SKM-1 treated with dmso at 0.1 percent for 144 hours (cell line): ENCODE measurements around the gene KCNA4.
"Not testable (repeated sequence)": the region's sequence is repeated elsewhere in the genome, so short reads cannot be mapped to it uniquely, and the experiment has no call there.

Source experiments
- DNase-seq: peaks from one replicate; lab custom pipeline; 2025; ENCODE audit not compliant: unreplicated experiment; lab: John Stamatoyannopoulos, UW

KCNA4 gene

DNA sequence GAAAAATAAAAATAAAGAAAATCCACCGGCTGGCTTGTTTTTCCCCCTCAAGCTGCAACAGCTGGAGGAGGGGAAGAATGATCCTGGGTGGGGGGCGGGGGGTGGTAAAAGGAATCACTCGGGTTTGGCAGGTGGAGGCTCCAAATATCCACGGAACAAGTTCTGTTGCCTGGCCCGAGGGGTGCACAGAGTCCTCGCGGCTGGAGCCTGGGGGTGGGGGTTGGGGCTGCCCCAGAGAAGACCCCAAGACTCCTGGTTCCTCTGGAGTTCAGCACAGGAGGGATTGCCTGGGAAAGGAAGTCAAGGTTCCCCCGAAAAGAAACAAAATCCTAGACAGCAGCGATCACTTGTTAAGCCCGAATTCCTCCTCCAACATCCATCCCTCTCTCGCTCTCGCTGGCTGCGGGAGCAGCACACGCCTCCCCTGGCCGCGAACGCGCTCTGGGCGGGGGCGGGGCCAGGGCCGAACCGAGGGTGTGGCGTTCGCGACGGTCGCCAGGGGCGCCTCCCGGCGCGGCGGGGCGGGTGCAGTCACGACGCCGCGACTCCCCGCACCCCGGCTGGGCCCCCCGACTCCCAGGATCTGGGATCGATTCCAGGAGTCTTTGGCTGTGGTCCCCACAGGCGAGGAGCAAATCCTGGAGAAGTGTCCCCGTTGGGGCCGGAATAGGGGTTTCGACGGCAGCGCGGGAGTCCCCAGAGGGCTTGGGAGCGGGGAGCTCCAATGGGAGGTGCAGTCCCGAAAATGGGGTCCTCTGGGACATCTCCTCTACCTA is at the start of gene KCNA4:
Gene KCNA4 (minus strand): TSS at position 443 of the 776 bp plus-strand sequence. CDS start 4,352 bp downstream, outside the sequence.
- no peak for DNase-seq

DNA sequence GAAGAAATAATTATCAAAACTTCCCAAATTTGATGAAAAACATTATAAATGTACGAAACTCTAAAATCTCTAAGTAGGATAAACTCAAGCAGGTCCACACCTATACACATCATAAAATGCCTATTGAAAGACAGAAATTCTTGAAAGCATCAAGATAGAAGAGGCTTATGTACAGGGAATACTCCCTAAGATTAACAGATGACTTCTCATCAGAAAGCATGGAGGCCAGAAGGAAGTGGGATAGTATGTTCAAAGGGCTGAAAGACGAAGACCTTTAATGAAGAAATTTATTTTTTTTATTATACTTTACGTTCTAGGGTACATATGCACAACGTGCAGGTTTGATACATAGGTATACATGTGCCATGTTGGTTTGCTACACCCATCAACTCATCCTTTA is 45.3 kb upstream of the KCNA4 start:
- DNase-seq: no peak

DNA sequence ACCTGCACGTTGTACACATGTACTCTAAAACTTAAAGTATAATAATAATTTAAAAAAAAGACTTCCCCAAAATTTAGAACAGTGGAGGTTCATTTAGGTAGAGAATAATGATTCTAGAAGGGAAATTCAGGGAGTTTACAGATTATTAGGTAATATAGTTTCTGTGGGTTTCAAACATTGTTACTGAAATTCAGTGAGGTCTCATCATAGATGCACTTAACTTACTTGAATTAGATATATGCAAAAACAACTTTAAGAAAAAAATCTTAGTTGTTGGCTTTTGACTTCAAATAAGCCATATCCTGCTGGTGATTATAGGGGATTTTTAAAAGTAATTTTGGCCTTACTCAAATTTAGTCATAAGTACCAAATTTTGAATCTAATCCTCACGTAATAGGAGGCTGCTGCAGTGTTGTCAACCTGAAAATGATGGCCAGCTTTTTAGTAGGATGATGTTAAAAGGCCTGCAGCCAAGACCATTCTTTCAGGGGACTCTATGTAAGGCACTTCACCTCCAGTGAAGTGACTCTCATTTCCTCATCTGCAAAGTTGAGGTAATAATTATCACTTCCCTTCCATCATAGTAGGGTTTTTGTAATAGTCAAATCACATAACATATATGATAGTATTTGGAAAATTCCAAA is 42.5 kb upstream of the KCNA4 start:
- DNase-seq: no peak

DNA sequence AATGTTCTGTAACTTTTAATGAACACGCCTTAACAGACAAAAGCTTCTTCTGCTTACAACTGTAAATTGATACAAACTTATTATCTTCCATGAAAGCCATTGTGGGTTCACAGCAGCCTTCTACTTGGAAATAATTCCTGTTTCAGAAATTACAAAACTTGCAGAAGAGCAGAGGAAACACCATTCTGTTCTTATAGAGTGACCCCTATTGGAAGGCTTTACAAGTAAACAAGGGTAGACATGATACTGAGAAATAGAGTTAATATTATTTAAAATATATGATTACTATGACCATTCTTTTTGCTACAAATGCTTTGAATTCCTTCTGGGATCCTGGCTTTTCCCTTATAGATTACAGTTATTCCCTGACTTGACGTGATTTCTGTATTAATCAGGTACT is 32.4 kb upstream of the KCNA4 start:
- no peak for DNase-seq

DNA sequence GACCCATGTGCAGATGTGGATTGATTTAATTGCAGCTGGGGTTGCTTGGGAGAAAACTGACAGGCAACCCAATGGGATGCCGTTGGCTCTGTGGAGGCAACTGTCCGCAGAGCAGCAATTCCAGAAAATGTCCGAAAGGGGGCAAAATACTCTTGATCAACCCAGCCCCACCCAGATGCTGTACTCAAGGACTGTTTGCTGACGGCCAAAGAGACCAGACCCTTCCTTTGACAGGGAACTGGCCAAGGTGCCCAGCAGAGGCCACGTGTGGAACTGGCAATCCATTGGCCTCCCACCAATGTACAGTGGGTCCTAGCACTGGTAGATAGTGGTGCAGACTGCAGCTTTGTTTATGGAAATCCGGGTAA is 29.7 kb upstream of the KCNA4 start:
- no peak for DNase-seq

DNA sequence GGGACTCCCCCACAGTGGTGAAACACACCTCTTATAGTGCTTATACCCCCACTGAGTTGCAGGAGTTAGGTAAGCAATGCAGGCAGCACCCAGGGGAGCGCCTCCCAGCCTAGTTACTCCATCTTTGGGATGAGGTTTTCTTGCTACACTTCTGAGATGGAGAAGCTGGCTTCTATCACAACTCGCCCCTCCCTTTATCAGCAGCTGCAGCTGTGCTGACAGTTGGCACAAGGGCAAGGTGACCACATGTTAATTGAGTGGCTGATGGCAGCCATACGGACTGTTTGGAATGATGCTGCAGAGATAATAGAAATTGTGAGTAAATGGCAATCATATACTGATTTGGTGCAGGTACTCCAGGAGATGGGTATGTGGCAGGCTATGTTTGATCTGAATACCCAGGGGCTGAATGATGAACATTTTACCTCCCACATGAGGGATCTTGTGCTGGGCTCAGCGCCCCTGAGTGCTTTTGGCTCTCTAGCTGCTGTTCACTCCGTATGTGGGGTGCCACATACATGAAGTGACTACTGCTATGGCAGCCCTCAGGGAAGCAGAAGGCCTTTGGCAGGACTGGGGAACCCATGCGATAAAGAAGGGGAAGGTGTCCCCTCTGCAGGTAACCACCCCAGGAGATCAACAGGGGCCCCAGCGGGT is 29.2 kb upstream of the KCNA4 start:
- DNase-seq: no peak

DNA sequence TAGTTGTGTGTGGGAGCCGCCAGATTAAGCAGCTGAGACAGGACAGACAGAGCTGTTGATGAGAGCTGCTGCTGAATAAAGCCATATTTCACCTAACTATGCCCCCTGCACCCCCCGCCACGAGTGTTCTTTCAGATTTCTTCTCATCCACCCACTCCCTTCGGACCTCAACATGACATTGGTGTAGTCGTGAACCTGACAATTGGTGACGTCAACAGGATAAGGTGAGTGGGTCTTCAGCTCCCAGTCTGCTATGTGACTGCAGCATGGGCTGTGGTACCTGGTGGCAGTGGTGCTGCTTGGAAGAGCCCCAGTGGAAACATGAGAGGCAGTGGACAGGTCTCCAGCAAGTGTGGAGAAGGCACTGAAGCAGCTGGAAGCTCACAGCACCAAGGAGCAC is 28.3 kb upstream of the KCNA4 start:
- no peak for DNase-seq

DNA sequence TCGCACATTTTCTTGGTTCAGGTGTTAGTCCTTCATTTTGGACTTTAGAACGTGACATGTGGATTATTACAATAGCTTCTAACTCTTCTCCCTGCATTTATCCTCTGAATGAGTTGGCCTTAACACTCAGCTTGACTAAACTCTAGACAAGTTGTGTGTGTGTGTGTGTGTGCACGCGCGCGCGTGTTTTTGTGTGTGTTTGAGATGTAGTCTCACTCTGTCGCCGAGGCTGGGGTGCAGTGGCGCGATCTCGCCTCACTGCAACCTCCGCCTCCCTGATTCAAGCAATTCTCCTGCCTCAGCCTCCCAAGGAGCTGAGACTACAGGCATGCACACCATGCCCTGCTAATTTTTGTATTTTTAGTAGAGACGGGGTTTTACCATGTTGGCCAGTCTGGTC is 24.3 kb upstream of the KCNA4 start:
- DNase-seq: no peak

DNA sequence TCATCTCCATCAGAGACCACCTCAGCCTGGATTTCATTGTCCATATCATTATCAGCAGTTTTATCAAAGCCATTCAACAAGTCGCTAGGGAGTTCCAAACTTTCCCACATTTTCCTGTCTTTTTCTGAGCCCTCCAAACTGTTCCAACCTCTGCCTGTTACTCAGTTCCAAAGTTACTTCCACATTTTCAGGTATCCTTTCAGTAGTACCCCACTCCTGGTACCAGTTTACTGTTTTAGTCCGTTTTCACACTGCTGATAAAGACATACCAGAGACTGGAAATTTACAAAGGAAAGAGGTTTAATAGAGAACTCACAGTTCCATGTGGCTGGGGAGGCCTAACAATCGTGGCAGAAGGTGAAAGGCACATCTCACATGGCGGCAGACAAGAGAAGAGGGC is 17.9 kb upstream of the KCNA4 start:
- DNase-seq: not testable (repeated sequence)

DNA sequence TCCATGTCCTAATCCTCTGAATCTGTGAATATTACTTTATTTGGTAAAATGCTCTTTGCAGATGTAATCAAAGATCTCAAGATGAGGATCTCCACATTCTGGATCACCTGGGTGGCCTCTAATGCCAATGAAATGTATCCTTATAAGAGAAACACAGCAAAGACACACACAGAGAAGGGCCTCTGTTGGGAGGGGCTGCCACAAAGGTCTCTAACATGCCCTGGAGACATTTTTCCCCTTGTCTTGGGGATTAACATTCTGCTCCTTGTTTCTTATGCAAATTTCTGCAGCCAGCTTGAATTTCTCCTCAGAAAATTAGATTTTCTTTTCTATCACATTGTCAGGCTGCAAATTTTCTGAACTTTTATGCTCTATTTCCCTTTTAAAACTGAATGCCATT is 17.3 kb upstream of the KCNA4 start:
- DNase-seq: not testable (repeated sequence)

DNA sequence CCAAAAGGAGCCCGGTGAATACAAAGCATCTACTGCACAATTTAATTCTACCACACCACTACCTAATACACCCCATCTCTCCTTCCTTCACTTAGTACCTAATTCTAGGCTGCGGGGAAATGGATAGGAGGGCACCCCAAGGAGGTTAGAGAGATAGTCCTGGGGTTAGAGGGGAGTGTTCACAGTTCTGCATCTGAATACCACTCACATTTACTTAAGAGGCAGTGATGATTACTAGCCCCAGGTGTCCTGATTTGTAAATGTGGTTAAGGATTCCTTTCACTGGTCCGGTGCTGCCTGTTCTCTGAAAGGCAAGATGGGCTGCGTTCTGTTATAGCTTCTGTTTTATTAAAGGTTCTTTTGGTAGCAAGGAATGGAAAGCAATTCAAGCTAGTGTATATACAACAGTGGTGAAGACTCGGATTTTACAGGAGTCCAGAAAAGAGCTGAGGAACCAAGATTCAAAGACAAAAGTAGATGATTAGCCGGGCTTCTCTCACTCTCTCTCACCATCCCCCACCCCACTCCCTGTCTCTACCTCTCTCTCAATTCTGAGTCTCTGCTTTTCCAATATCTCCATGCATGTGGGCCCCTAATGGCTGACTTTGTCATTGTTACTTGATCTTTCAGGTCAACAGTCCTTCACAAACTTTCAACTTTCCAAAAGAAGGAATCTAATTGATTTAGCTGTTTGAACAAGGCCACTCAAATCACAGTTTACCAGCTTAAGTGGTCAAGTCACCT is 8.7 kb upstream of the KCNA4 start:
- DNase-seq: no peak

DNA sequence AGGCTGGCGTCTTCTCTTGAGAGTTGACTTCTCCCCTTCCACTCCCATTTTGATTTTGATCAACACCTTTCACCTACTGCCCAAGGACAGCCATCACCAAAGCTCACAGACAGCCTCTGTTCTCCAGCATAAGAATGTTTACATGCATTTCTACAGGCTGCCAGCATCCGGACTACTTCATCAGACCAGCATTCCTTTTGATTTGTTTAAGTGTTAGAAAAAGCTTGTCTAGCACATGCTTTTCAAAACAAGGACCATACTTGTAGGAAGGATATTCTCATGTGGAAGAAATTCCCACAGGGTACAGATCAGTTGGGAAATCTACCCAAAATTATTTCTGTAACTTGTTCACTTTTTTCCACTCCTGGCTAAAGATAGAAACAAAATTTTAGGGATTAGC is 6.2 kb upstream of the KCNA4 start:
- DNase-seq: no peak

DNA sequence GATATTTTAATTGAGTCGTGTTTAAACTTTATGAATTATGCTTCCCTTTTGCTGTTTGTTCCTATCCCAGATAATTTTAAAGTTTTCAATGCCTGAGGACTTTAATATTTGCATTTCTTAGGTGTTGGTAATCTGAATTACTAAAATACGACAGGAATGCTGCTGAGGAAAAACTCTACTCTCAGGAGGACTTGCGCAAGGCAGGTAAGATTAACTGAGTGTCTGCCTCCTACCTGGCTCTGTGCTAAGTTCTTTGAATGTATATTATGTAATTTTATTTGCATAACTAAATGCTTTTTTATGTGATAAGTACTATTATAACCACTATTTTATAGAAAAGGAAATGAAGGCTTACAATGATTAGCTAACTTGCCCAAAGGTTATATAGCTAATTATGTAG is 2.7 kb upstream of the KCNA4 start:
- DNase-seq: no peak

DNA sequence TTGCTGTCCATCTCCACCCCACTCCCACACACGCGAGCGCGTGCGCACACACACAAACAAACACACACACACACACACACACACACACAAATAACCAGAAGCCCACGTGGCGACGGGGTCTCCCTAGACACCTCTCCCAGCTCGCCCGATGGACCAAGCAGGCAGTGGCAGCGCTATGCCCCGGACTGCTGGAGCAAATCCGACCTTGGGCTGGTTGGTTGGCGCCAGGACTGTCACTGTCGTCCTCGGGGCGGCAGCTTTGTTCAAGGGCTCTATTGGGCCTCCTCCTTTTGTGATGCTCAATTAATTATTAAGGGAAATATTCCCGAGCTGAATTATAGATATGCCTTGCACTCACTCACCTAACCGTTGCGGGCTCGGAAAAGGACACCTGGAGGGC is 1.7 kb upstream of the KCNA4 start:
- DNase-seq: no peak

DNA sequence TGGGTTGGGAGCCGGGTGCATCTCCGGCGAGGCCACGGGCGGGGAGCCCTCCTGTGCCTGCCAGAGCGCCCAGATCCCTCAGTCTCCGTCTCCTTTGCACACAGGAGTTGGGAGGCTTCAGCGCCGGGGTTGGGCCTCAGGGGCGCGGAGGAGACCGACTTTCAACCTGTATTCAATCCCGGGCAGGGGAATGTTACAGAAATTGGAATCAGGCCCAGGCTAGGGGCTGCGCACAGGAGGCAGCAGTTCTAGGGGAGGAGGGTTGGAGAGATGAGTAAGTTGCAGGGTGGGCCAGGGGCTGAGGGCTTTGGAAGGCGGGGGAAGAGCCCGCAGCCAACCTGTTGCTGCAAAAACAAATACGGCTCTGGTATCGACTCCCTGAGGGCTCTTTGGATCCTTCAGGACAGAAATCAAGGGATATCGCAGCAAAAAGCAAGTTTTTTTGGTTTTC is 640 bp upstream of the KCNA4 start:
- no peak for DNase-seq

DNA sequence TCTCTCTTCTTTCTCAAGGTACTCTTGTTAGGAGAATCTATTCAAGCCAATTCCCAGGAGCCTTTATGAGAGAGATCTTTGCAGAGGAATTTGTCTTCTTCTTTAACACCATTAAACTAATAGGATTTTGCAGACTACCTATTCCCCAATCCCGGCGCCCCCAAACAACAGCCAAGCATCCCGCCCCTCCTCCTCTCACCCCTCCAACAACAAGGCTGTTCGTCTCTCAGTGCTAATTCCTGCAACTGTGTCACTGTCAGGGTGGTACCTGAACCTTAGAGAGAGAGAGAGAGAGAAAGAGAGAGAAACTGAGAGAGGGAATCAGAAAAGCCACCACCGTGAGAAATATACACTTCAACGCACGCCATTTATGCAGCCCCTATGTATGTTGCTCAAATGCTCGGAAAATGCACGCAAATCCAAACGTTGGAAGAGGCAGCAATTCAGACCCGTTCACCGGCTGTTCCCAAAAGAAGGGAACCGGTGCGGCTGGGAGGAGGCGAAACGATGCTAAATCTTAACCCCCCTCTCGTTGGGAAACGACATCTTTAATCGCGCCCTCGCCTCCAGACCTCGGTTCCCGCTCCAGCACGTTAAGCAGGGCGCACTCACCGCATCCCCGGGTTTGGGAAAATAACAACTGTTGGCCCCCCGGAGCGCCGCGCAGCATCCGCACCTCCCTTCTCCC is 961 bp downstream of the KCNA4 start:
- no peak for DNase-seq

DNA sequence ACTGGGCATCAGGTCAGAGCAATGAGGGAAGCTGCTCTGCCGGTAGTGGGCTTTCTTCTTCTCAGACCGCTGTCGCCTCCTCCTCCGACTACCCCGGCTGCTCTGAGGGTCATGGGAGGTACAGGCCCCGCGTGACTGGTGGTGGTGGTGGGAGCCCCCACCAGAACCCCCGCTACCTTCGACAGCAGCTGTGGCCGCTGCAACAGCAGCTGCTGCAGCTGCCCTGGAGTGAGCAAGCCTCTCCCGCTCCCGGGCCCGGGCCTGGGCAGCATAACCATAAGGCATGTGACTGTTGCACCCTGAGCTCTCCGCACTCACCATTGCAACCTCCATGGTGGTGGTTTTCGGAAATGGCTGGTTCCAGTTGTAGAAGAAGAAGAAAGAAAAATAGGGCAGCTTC is 4.5 kb downstream of the KCNA4 start:
- no peak for DNase-seq

DNA sequence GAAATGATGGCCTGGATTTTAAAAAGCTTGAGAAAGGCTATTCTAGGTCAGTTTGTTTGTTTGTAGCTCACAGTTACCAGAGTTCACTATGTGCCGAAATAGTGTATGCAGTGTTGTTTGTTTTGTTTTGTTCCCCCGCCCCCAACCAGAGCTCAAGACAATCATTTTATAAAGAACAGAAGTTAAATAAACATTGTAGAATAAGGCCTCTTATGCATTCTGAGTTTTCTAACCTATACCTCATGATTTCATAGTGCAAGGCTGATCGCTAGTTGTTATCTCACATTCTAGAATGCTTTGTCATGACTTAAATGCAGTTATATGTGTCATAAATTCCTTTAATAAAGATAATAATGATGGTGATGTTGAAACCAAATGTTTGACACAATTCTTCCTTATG is 7.8 kb downstream of the KCNA4 start:
- no peak for DNase-seq

DNA sequence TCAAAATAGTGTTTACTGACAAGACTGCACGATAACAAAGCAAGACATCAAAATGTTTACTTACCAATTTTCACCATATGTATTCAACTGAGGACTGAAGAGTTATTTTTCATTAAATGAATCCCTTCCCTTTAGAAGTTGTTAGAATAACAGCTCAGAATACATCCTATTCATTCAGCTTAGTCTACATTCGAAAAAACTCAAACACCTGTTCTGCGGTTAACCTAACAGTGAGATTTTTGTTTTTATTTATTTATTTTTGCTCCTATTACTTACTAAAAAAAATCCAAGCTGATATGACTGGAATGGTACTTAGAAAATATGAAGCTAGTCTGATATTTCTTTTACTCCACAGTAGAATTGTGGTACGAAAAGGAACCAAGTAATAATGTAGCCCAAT is 10.0 kb downstream of the KCNA4 start:
- no peak for DNase-seq

DNA sequence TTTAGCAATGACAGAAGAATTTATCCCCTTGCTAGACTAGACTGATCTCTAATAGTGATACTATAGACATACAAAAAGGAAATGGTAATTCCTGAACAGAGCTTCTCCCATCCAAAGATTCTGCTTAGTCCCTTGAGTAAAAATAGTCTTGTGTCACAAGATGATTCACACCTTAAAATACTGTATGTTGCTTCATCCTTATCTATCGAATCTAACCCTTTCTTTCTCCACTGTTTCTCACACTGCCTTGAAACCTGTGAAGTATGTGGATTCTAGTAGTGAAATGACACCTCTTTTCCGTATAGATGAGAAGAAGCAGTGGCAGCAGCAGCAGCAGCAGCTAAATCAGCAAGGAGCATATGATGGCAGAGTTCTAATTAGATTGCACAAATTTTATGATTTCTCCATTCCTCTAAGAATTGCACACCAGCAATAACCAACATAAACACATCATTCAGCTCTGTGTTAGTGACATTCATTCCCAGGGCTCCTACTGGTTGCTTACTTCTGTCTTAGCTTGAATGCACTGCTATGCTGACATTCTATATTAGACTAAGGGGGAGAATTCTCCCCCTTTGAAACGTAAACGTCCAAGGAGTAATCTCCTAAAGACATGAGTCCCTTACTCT is 14.6 kb downstream of the KCNA4 start:
- no peak for DNase-seq
